ENCODE results near the gene CDKN1C.

DNA sequence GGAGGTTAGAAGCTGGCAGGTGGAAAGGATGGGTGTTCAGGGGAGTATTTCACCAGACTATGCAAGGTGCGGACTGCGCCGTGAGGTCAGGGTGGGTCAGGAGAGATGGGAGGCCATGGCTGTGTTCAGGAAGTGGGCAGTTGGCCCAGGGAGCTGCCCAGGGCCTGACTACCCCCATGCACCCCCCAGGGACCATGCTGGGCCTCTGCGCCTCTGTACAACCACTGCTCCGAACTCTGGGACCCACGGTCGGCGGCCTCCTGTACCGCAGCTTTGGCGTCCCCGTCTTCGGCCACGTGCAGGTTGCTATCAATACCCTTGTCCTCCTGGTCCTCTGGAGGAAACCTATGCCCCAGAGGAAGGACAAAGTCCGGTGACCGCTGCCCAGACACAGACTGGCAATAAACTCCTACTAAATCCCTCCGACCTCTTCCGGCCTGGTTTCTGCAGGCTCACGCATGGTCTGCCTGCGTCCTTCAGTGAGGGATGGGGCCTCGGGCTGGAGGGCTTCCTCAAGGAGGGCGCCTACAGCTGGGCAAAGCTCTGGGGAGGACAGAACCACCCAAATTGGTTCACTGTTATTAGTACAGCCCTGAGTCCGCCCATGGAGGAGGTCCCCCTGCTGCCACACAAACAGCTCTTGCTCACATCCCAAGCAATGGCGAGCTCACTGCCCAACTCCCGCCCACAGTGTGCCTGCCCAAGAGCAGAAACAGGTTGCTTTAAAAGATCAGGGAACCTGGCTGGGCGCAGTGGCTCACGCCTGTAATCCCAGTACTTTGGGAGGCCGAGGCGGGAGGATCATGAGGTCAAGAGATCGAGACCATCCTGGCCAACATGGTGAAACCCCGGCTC lies 39.5 kb upstream of the CDKN1C start:
- TF ChIP-seq POLR2AphosphoS5 (IDR thresholded peaks at IDR 0.05; ENCODE audit: low read depth, low read length): no peak
- TF ChIP-seq TAF1 (IDR thresholded peaks at IDR 0.05; ENCODE audit: borderline replicate concordance, insufficient read depth, low read length): no peak
- no peak for TF ChIP-seq FOXP2 (optimal IDR thresholded peaks at IDR 0.05; ENCODE audit: borderline replicate concordance, extremely low read depth, extremely low read length, insufficient read depth)
- TF ChIP-seq, protein P1, sequence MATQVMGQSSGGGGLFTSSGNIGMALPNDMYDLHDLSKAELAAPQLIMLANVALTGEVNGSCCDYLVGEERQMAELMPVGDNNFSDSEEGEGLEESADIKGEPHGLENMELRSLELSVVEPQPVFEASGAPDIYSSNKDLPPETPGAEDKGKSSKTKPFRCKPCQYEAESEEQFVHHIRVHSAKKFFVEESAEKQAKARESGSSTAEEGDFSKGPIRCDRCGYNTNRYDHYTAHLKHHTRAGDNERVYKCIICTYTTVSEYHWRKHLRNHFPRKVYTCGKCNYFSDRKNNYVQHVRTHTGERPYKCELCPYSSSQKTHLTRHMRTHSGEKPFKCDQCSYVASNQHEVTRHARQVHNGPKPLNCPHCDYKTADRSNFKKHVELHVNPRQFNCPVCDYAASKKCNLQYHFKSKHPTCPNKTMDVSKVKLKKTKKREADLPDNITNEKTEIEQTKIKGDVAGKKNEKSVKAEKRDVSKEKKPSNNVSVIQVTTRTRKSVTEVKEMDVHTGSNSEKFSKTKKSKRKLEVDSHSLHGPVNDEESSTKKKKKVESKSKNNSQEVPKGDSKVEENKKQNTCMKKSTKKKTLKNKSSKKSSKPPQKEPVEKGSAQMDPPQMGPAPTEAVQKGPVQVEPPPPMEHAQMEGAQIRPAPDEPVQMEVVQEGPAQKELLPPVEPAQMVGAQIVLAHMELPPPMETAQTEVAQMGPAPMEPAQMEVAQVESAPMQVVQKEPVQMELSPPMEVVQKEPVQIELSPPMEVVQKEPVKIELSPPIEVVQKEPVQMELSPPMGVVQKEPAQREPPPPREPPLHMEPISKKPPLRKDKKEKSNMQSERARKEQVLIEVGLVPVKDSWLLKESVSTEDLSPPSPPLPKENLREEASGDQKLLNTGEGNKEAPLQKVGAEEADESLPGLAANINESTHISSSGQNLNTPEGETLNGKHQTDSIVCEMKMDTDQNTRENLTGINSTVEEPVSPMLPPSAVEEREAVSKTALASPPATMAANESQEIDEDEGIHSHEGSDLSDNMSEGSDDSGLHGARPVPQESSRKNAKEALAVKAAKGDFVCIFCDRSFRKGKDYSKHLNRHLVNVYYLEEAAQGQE (IDR thresholded peaks at IDR 0.05; ENCODE audit: insufficient read depth in 1 of 2, low read depth in 2 of 2, low read length in 2 of 2): no peak
- no peak for TF ChIP-seq SIN3A (IDR thresholded peaks at IDR 0.05; ENCODE audit: borderline replicate concordance, insufficient read depth, low read length)
